T follicular helper cell (primary cell): ENCODE measurements around the gene RLN1.
"Not testable (repeated sequence)": the region's sequence is repeated elsewhere in the genome, so short reads cannot be mapped to it uniquely, and the experiment has no call there.

ENCODE experiments used
- DNase-seq: peaks from one replicate; pipeline ENCODE4 v3.0.0-alpha.2; 2020; ENCODE audit warnings: low read depth

The RLN1 gene

DNA sequence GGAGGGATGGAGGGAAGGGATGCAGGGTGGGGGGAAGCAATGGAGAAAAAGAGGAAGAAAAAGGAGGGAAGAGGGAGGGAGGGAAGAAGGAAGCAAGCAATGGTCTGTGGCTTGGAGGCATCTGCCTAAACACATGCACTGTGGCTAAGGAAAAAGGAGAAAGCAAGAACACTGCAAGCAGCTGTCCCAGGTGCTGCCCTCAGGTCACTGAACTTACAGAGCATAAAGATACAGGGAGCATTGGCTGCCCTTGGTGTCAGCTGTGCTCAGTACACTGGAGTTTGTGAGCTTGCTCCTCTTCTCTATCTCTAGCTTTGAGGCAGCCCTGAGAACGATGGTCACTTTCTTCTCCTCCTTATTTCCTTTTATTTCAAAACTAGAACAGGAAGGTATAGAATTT lies 18.1 kb downstream of the RLN1 start:
- not testable (repeated sequence) for DNase-seq

- DNase-seq, result no peak
Observed at GRCh38 chr9:5321058-5321457, 18.6 kb downstream of the RLN1 start.

GRCh38 chr9:5316406-5316805 lies 23.3 kb downstream of the RLN1 start:
- DNase-seq, result not testable (repeated sequence)

GRCh38 chr9:5315187-5315923 lies 24.3 kb downstream of the RLN1 start:
- no peak for DNase-seq

DNA sequence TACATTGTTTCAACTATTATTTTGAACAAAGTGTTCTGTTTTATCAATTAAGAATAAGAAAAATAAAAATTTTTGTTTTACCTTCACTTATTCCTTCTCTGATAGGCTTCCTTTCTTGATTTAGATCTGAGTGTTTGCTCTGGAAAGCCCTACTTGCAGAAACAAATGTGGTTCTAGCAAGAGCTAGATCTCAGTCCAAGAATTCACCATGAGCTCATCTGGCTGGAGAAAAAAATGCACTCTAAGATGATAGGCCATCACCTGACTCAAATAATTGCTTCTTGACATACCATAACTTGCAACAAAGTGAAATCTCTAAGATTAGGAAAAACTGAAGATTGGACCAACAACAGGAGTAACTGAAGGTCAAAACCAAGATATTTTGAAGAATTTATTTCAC lies 28.8 kb downstream of the RLN1 start:
- DNase-seq, result no peak

DNA sequence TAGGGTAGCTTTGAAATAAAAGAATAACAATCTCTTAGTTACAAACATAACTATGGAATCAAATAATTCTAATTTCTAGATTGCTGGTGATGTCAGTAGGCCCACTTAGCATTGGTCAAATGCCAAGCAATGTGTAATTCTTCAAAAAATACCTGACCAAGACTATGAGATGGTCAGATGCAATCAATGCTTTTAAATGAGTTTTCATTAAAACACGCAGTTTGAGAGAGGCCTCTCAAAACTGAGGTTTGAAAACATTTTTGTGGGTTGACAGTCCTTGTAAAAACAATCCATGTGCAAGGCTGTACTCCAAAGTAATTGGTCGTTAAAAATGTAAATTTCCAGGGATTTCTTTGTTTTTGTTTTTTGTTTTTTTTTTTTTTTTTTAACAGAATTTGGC lies 33.9 kb downstream of the RLN1 start:
- DNase-seq, result no peak

DNA sequence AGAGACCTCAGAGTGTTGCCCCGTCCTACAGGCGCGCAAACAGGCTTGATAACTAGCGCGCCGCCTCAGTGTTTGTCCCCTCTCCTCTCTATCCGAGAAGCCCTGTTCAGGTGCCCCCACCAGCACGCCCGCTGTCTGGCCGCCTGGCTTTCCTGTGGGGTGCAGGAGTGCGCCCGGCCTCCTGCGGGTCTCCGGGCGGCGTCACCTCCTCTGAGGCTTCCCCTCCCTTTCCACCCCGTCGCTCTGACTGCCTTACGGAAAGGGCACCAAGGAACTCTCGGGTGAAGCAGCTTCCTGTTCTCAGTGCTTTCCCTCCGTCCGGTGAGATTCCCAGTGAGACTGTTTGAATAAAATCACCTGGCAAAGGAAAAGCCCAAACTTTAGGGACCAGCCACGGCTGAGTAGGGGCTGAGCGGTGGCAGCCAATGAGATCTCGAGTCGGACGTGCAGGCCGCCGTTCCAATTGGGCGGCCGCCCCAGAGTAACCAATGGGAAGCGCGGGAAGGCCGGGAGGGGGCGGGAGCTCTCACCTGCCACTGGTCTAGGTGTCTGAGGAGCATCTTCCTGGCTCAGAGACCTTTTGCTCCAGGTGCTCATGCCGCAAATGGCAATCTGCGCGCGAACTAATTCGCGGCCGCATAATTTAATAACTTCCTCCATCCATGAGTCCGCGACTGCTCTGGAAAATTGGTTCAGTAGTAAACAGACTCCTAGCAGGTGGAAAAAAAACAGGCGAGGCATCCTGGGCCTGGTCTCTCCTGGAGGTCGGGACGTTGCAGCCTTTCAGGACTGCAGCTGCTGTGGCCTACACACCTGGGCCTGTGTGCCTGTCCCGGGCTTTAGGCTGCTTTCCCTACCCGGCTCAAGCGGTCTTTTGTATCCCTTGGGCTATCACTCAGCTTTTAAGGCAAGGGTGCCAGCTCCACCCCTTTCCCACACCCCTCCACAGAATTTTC lies 35.6 kb downstream of the RLN1 start, which contains the start of gene RLN2:
Gene RLN2, minus strand, starts transcription at position 877 of the 956 bp plus-strand sequence. Its CDS starts 136 bp downstream, at position 741.
- not testable (repeated sequence) for DNase-seq

GRCh38 chr9:5301544-5301943 lies 38.1 kb downstream of the RLN1 start:
- peak; percentile 3 for DNase-seq

- DNase-seq, result no peak
Observed at GRCh38 chr9:5292141-5292540, 47.5 kb downstream of the RLN1 start.

DNA sequence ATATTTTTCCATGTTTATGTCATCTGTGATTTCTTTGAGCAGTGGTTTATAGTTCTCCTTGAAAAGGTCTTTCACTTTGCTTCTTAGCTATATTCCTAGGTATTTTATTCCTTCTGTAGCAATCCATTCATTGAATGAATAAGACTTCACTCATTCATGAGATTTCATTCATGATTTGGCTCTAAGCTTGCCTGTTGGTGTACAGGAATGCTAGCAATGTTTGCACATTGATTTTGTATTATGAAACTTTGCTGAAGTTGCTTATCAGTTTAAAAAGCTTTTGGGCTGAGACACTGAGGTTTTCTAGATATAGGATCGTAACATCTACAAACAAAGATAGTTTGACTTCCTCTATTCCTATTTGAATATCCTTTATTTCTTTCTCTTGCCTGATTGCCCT lies 51.1 kb downstream of the RLN1 start:
- no peak for DNase-seq

GRCh38 chr9:5286262-5286661 lies 53.4 kb downstream of the RLN1 start:
- no peak for DNase-seq
